Activated B cell treated with CpG ODN at 0.5 μM for 24 hours (primary cell): ENCODE data around the gene CUX1. TPM values are rescaled to one million over a fixed set of nuclear protein-coding genes. Genes with fewer than 3 reads are reported as not detected.

ENCODE experiments used
- ATAC-seq: fragments of 200-7000 bp; cut with Tn5 transposase; one replicate; pipeline ENCODE4 v1.10.0; 2021; ENCODE audit warnings: low read depth, mild to moderate bottlenecking, moderate library complexity
- CTCF ChIA-PET: fragments of 350-600 bp; sonication (Branson Sonifier 250); formaldehyde crosslinking; loops from one replicate; lab custom pipeline; 2021; ENCODE audit warnings: antibody characterized with exemption; lab: Charles Lee
- POLR2A ChIA-PET: fragments of 350-600 bp; sonication (Branson Sonifier 250); formaldehyde crosslinking; loops from one replicate; lab custom pipeline; 2021; ENCODE audit warnings: antibody characterized with exemption; lab: Charles Lee
- DNase-seq: peaks from one replicate; pipeline ENCODE4 v3.0.0; 2022
- H3K27ac Mint-ChIP-seq: one replicate; pipeline ENCODE4 v1.8.0; 2020; ENCODE audit warnings: mixed read lengths
- H3K27me3 Mint-ChIP-seq: one replicate; pipeline ENCODE4 v1.8.0; 2021; ENCODE audit warnings: mixed read lengths
- H3K36me3 Mint-ChIP-seq: one replicate; pipeline ENCODE4 v1.8.0; 2021; ENCODE audit warnings: low read depth, mixed read lengths
- H3K4me1 Mint-ChIP-seq: one replicate; pipeline ENCODE4 v1.8.0; 2021; ENCODE audit warnings: mixed read lengths
- H3K4me3 Mint-ChIP-seq: one replicate; pipeline ENCODE4 v1.8.0; 2020; ENCODE audit warnings: mild to moderate bottlenecking, mixed read lengths
- H3K9me3 Mint-ChIP-seq: one replicate; pipeline ENCODE4 v1.8.0; 2020; ENCODE audit warnings: mixed read lengths
- intact Hi-C: fragments of 100-400 bp; cut with micrococcal nuclease; formaldehyde crosslinking; loops from one replicate; pipeline ENCODE4 v1.15.1; 2024
- total RNA-seq: library from RNA; stranded (reverse); gene quantifications from 2 replicates; pipeline ENCODE4 v1.2.3, GENCODE V29; 2022
- TF ChIP-seq, protein P1 (sequence below): fragments of 200-600 bp; IDR thresholded peaks from one replicate; pipeline ENCODE4 v1.8.0; 2022; ENCODE audit warnings: antibody characterized with exemption, mild to moderate bottlenecking

CUX1 gene
- total RNA-seq, 1 donor from 2014 or later: 61.7 TPM

GRCh38 chr7:102216573-102217314 is 399.3 kb downstream of the CUX1 start:
- TF ChIP-seq, protein P1, sequence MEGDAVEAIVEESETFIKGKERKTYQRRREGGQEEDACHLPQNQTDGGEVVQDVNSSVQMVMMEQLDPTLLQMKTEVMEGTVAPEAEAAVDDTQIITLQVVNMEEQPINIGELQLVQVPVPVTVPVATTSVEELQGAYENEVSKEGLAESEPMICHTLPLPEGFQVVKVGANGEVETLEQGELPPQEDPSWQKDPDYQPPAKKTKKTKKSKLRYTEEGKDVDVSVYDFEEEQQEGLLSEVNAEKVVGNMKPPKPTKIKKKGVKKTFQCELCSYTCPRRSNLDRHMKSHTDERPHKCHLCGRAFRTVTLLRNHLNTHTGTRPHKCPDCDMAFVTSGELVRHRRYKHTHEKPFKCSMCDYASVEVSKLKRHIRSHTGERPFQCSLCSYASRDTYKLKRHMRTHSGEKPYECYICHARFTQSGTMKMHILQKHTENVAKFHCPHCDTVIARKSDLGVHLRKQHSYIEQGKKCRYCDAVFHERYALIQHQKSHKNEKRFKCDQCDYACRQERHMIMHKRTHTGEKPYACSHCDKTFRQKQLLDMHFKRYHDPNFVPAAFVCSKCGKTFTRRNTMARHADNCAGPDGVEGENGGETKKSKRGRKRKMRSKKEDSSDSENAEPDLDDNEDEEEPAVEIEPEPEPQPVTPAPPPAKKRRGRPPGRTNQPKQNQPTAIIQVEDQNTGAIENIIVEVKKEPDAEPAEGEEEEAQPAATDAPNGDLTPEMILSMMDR: no peak
- ChIA-PET CTCF (no interaction called here), POLR2A (no interaction called here)
- Mint-ChIP-seq H3K9me3 (no peaks in the 10 kb centered on the region), H3K27me3 (no peaks in the 10 kb centered on the region), H3K36me3 (peaks cover 29% of the 10 kb centered on the region), H3K27ac (no peak overlapping the region), H3K4me1 (peaks cover 10% of the 10 kb centered on the region), H3K4me3 (no peak overlapping the region)
- intact Hi-C loops: no loop called here
- ATAC-seq (no peak), DNase-seq (no peak)

- CTCF ChIA-PET: no interaction called here
- H3K36me3 Mint-ChIP-seq: peaks cover 17% of the 10 kb centered on the region
Measured at GRCh38 chr7:102220229-102220850, 402.9 kb downstream of the CUX1 start.

DNA sequence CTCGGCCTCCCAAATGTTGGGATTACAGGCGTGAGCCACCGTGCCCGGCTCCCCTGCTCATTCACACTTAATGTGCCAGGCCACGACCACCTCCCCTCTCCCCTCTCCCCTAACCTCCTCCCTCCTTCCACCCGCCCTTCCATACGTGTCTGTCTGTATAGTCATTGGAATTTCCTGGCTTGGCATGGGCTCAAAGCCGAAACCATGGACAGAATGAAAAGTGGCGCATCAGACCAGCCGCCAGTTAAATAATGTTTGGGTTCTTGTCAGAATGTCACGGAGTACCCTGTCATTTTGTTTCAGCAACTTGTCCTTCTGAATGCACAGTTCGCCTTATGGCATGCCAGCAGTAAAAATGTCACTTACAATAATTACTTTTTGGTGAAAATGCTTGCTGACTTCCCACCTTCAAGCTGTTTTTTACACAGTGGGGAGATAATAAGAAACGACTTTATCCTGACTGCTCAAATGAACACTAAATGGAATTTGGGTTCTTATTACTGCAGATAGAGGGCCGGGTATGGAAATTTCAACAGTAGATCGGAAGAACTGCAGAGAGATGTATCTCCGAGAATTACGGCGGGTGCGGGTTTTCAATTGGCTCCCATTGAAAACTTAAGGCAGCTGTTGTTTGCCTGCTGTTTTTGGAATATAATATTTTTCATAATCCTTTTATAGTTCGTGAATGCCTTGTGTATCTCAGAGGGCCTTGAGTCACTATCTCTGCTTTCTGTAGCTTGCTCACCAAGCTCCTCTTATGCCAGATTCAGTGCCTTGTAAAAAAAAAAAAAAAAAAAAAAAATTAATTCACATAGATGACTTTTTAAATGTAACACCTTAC is 403.8 kb downstream of the CUX1 start:
- TF ChIP-seq, protein P1: no peak
- H3K4me3 Mint-ChIP-seq: no peak overlapping the region
- no peaks in the 10 kb centered on the region for H3K27me3 Mint-ChIP-seq
- DNase-seq: no peak
- intact Hi-C loops: no loop called here
- ChIA-PET CTCF (no interaction called here), POLR2A (no interaction called here)
- no peaks in the 10 kb centered on the region for H3K9me3 Mint-ChIP-seq
- no peaks in the 10 kb centered on the region for H3K4me1 Mint-ChIP-seq
- peaks cover 11% of the 10 kb centered on the region for H3K36me3 Mint-ChIP-seq
- ATAC-seq: no peak
- no peak overlapping the region for H3K27ac Mint-ChIP-seq

More at GRCh38 chr7:102220229-102220850, 402.9 kb downstream of the CUX1 start:
- TF ChIP-seq, protein P1: no peak
- no peak for ATAC-seq
- DNase-seq: no peak
- no peaks in the 10 kb centered on the region for H3K27me3 Mint-ChIP-seq
- peaks cover under 1% of the 10 kb centered on the region for H3K4me1 Mint-ChIP-seq
- no peak overlapping the region for H3K27ac Mint-ChIP-seq
- intact Hi-C loops: no loop called here
- H3K4me3 Mint-ChIP-seq: no peak overlapping the region
- no peaks in the 10 kb centered on the region for H3K9me3 Mint-ChIP-seq
- POLR2A ChIA-PET: no interaction called here

GRCh38 chr7:102221961-102222360 is 404.5 kb downstream of the CUX1 start:
- peaks cover 9% of the 10 kb centered on the region for H3K36me3 Mint-ChIP-seq
- ATAC-seq: no peak
- no peak for DNase-seq

More at GRCh38 chr7:102221961-102222360, 404.5 kb downstream of the CUX1 start:
- Mint-ChIP-seq H3K27me3 (no peaks in the 10 kb centered on the region), H3K27ac (no peak overlapping the region), H3K9me3 (no peaks in the 10 kb centered on the region), H3K4me1 (no peaks in the 10 kb centered on the region), H3K4me3 (no peak overlapping the region)
- POLR2A ChIA-PET: no interaction called here
- TF ChIP-seq, protein P1: no peak
- intact Hi-C loops: no loop called here
- CTCF ChIA-PET: no interaction called here
